GM12878 (cell line): ENCODE results near the gene OSBPL7. TPM values are rescaled to one million over a fixed set of nuclear protein-coding genes. Genes with fewer than 3 reads are reported as not detected.
A peak's percentile ranks its signal among the peaks of the same experiment; 100 is the strongest.

ENCODE experiments used
- ATAC-seq: fragments of 200-7000 bp; cut with Tn5 transposase; 3 replicates; pipeline ENCODE4 v1.9.1; 2020; ENCODE audit warnings: mild to moderate bottlenecking, moderate library complexity
- BruUV-seq: library from RNA; stranded (reverse); fragments of 400-500 nt; replicated peaks from 2 replicates; lab custom pipeline; 2021; lab: Mats Ljungman, UMichigan
- CTCF ChIA-PET: fragments of 300-600 bp; sonication (Branson Sonifier 250); formaldehyde crosslinking; extraction: SDS; loops from one replicate; lab custom pipeline; 2021; ENCODE audit warnings: inconsistent platforms; lab: Yijun Ruan, JAX
- POLR2A ChIA-PET: fragments of 350-600 bp; formaldehyde crosslinking; extraction: SDS; loops from one replicate; lab custom pipeline; 2021; ENCODE audit warnings: inconsistent platforms; lab: Charles Lee
- RAD21 ChIA-PET: fragments of 300-600 bp; sonication (Branson Sonifier 250); formaldehyde crosslinking; loops from one replicate; lab custom pipeline; 2023; ENCODE audit warnings: antibody characterized with exemption; ENCODE audit not compliant: unreplicated experiment; lab: Charles Lee
- SMC1A ChIA-PET: fragments of 300-600 bp; sonication (Branson Sonifier 250); formaldehyde crosslinking; loops from one replicate; lab custom pipeline; 2023; ENCODE audit not compliant: unreplicated experiment, uncharacterized antibody; lab: Charles Lee
- DNase-seq: peaks from one replicate; pipeline ENCODE4 v3.0.0-alpha.2; 2011; ENCODE audit warnings: low read depth, low spot score
- FAIRE-seq: peaks from 3 replicates; lab custom pipeline; 2011; peaks lifted over from hg19 to GRCh38; lab: Jason Lieb, UNC
- H2AFZ ChIP-seq: 2 replicates; pipeline ENCODE4 v1.6.0; 2011; ENCODE audit warnings: low read depth, low read length, control low read depth; ENCODE audit not compliant: control insufficient read depth
- H3K27ac ChIP-seq: 2 replicates; pipeline ENCODE4 v1.5.1; 2011; ENCODE audit warnings: control low read depth; ENCODE audit not compliant: control insufficient read depth, insufficient read depth
- H3K27me3 ChIP-seq, 2 experiments: replicated peaks in 1 of 2; 2 replicates each; pipeline versions ENCODE4 v1.6.0 to v1.6.1; 2011; ENCODE audit warnings: low read length in 1 of 2; ENCODE audit not compliant: control insufficient read depth in 2 of 2, insufficient read depth in 2 of 2
- H3K36me3 ChIP-seq, 2 experiments: 2 replicates each; pipeline ENCODE4 v1.5.1; 2011; ENCODE audit warnings: low read length in 1 of 2; ENCODE audit not compliant: control insufficient read depth in 2 of 2, insufficient read depth in 2 of 2
- H3K4me1 ChIP-seq: 2 replicates; pipeline ENCODE4 v1.6.1; 2011; ENCODE audit warnings: mild to moderate bottlenecking, low read length, moderate library complexity, mixed read lengths; ENCODE audit not compliant: control insufficient read depth, insufficient read depth
- H3K4me2 ChIP-seq: 2 replicates; pipeline ENCODE4 v1.6.0; 2011; ENCODE audit warnings: control low read depth; ENCODE audit not compliant: control insufficient read depth, insufficient read depth
- H3K4me3 ChIP-seq: fragments of 200-600 bp; sonication (generic); 2 replicates; pipeline ENCODE4 v1.5.1; 2016
- H3K79me2 ChIP-seq: 2 replicates; pipeline ENCODE4 v1.6.0; 2011; ENCODE audit warnings: low read length; ENCODE audit not compliant: control insufficient read depth, insufficient read depth
- H3K9ac ChIP-seq: 2 replicates; pipeline ENCODE4 v1.8.0; 2011; ENCODE audit warnings: low read length, control low read depth, mixed read lengths; ENCODE audit not compliant: control insufficient read depth, insufficient read depth
- H3K9me3 ChIP-seq: replicated peaks from 3 replicates; pipeline ENCODE4 v1.5.1; 2011; ENCODE audit warnings: mild to moderate bottlenecking, low read length; ENCODE audit not compliant: control insufficient read depth, insufficient read depth
- H4K20me1 ChIP-seq: 2 replicates; pipeline ENCODE4 v1.6.0; 2011; ENCODE audit not compliant: control insufficient read depth, insufficient read depth
- ATF3 ChIP-seq: IDR thresholded peaks from 2 replicates; pipeline ENCODE4 v1.6.1; 2011; ENCODE audit warnings: low read depth, mild to moderate bottlenecking, low read length, moderate library complexity, borderline replicate concordance; ENCODE audit errors: extremely low read depth
- BHLHE40 ChIP-seq, 2 experiments: fragments of 450-650 bp in 1 of 2; IDR thresholded peaks; 2 replicates each; pipeline ENCODE4 v1.6.1; 2011 to 2017; ENCODE audit warnings: low read depth in 2 of 2, borderline replicate concordance in 1 of 2, improper control_type of control experiment in 1 of 2, low read length in 1 of 2, mild to moderate bottlenecking in 1 of 2
- CHD4 ChIP-seq: fragments of 200-600 bp; sonication (generic); IDR thresholded peaks from 2 replicates; pipeline ENCODE4 v1.6.1; 2016; ENCODE audit warnings: mild to moderate bottlenecking
- EED ChIP-seq: sonication (generic); IDR thresholded peaks from 2 replicates; pipeline ENCODE4 v1.6.1; 2016; ENCODE audit warnings: antibody characterized with exemption, low read depth
- HCFC1 ChIP-seq: fragments of 150-350 bp; IDR thresholded peaks from 2 replicates; pipeline ENCODE4 v1.6.1; 2014; ENCODE audit warnings: low read length
- JUNB ChIP-seq: IDR thresholded peaks from 2 replicates; pipeline ENCODE4 v1.6.1; 2016; ENCODE audit warnings: antibody characterized with exemption, mild to moderate bottlenecking
- POLR2AphosphoS2 ChIP-seq: IDR thresholded peaks from 2 replicates; pipeline ENCODE4 v1.6.1; 2011; ENCODE audit warnings: low read depth, mild to moderate bottlenecking, low read length, improper control_type of control experiment, moderate library complexity
- SMARCA5 ChIP-seq: fragments of 450-650 bp; IDR thresholded peaks from 2 replicates; pipeline ENCODE4 v1.6.1; 2017; ENCODE audit warnings: mild to moderate bottlenecking
- SUPT20H ChIP-seq: IDR thresholded peaks from 2 replicates; pipeline ENCODE4 v1.6.1; 2011; ENCODE audit warnings: low read depth, mild to moderate bottlenecking, low read length, moderate library complexity, borderline replicate concordance; ENCODE audit not compliant: control insufficient read depth
- TCF12 ChIP-seq: IDR thresholded peaks from 2 replicates; pipeline ENCODE4 v1.6.1; 2011; ENCODE audit warnings: low read depth, mild to moderate bottlenecking, low read length
- YBX1 ChIP-seq: fragments of 450-650 bp; IDR thresholded peaks from 2 replicates; pipeline ENCODE4 v1.6.1; 2016; ENCODE audit warnings: antibody characterized with exemption
- ZNF24 ChIP-seq: fragments of 450-650 bp; IDR thresholded peaks from 2 replicates; pipeline ENCODE4 v1.6.1; 2017; ENCODE audit warnings: antibody characterized with exemption, mild to moderate bottlenecking
- ZNF274 ChIP-seq: IDR thresholded peaks from one replicate; pipeline ENCODE4 v1.8.0; 2011; ENCODE audit not compliant: insufficient read length, insufficient read depth
- ZSCAN29 ChIP-seq: fragments of 450-650 bp; IDR thresholded peaks from 2 replicates; pipeline ENCODE4 v1.6.1; 2017; ENCODE audit warnings: mild to moderate bottlenecking, moderate library complexity
- WGBS: methylation state at CpG from one replicate; pipeline ENCODE4 v1.1.6; 2016; ENCODE audit warnings: low lambda C conversion rate; ENCODE audit not compliant: insufficient replicate concordance, insufficient coverage; ENCODE audit errors: missing lambda C conversion rate; 5-methylcytosine and 5-hydroxymethylcytosine counted together
- in situ Hi-C: fragments of 300-500 bp; cut with MboI; formaldehyde crosslinking; loops from 9 replicates; pipeline ENCODE4 v1.14.3; 2018; ENCODE audit warnings: mixed read lengths
- intact Hi-C: fragments of 100-400 bp; cut with micrococcal nuclease; formaldehyde crosslinking; loops from one replicate; pipeline ENCODE4 v1.14.2; 2022; ENCODE audit not compliant: unreplicated experiment
- polyA plus RNA-seq, 11 experiments: library from polyadenylated mRNA; depleted of rRNA in 4 of 11; unstranded in 6 of 11; stranded (reverse) in 5 of 11; fragments of >200 nt; fragmentation: Nextera tagmentation in 4 of 11; fragmentation: Illumina TruSeq in 1 of 11; extraction: Ambion mirVana in 4 of 11; extraction: Trizol in 1 of 11; gene quantifications; 1 replicate in 1 of 11; 2 replicates in 10 of 11; pipeline versions ENCODE4 v1.2.1 to v1.2.3, GENCODE V29; 2011 to 2016; ENCODE audit warnings: inconsistent platforms in 2 of 11, missing spikeins in 2 of 11, low read depth in 1 of 11
- total RNA-seq, 4 experiments: library from RNA; depleted of rRNA in 3 of 4; stranded (reverse); fragments of >200 nt in 3 of 4; fragmentation: Illumina TruSeq in 1 of 4; extraction: Trizol in 1 of 4; gene quantifications; 2 replicates each; pipeline versions ENCODE4 v1.2.1 to v1.2.3, GENCODE V29; 2013 to 2021

The OSBPL7 gene
- total and polyA plus RNA-seq, 10 of the 15 experiments (the other 5 are each of a cell fraction or from before 2014, with no cell fraction given), result 0.50 to 16.1 (median 6.7) TPM

- peaks cover 5% of the 10 kb centered on the region for H3K4me1 ChIP-seq
- no peak for FAIRE-seq
- no peaks in the 10 kb centered on the region for H3K79me2 ChIP-seq
- intact Hi-C loops (no loop called here), in situ Hi-C loops (no loop called here)
- no peak within 1 kb of the TSS for H3K27ac ChIP-seq
- RAD21 ChIA-PET, result interaction anchor here (0.7 to 1.4 kb wide), 4 partner anchors 10 to 99 kb away, joined by 3 to 5 read pairs (median 4); partner anchors contain the start of gene SCRN2
- H3K4me3 ChIP-seq, result no peak within 1 kb of the TSS
- SMC1A ChIA-PET, result interaction anchor here (2.5 to 13.1 kb wide), 2 partner anchors 10 to 38 kb away, joined by 6 to 231 read pairs; partner anchors contain the start of genes SCRN2 and SP2
- peak; percentile 84 for ATAC-seq
- no TSS peak for BruUV-seq
- H2AFZ ChIP-seq, result no peak within 1 kb of the TSS
- H3K9me3 ChIP-seq, result no peaks in the 10 kb centered on the region
- TF ChIP-seq BHLHE40 (IDR thresholded peaks at IDR 0.05; ENCODE audit: borderline replicate concordance in 1 of 2, low read depth in 2 of 2, low read length in 1 of 2) (peak in 1 of 2 experiments; percentile 70; a peak in 1 of 4 replicates), ZNF24 (no peak)
- peak within 1 kb of the TSS; percentile 61; the same call in 1 of the 2 replicates for H3K4me2 ChIP-seq
- no peaks in the 10 kb centered on the region for H4K20me1 ChIP-seq
- POLR2A ChIA-PET, result no interaction called here
- DNase-seq, result no peak
- WGBS, result 20% methylated on average over 49 of the region's 71 CpGs
- CTCF ChIA-PET, result interaction anchor here (1.3 to 12.4 kb wide), 3 partner anchors 10 to 38 kb away, joined by 3 to 502 read pairs (median 3); partner anchors contain the start of genes SCRN2 and SP2
- no peaks in the 10 kb centered on the region for H3K36me3 ChIP-seq
- peaks cover 27 to 57% of the 10 kb centered on the region in 2 experiments for H3K27me3 ChIP-seq
- no peak within 1 kb of the TSS for H3K9ac ChIP-seq
Observed at GRCh38 chr17:47850692-47851573, 29.3 kb upstream of the OSBPL7 start, which contains the start of gene SP6. TSS of gene SP6 (minus strand) at chr17:47851163. CDS start at chr17:47848429, 2,734 bp downstream.

GRCh38 chr17:47850373-47850691, 28.7 kb upstream of the OSBPL7 start:
- ChIA-PET CTCF (interaction anchor here (1.3 to 12.4 kb wide), 2 partner anchors 21 to 38 kb away, joined by 3 to 502 read pairs; partner anchors contain the start of gene SP2), RAD21 (interaction anchor here (0.7 to 1.3 kb wide), 3 partner anchors 9 to 99 kb away, joined by 3 to 5 read pairs (median 4); partner anchors contain the start of gene SCRN2), POLR2A (no interaction called here), SMC1A (interaction anchor here (2.5 to 13.1 kb wide), 2 partner anchors 10 to 39 kb away, joined by 6 to 231 read pairs; partner anchors contain the start of genes SCRN2 and SP2)
- TF ChIP-seq CHD4, result no peak
- no peak for TF ChIP-seq ZNF274
- no peak for TF ChIP-seq ATF3
- no peak for TF ChIP-seq TCF12
- TF ChIP-seq SMARCA5, result no peak
- no peak for TF ChIP-seq JUNB
- no peak for TF ChIP-seq SUPT20H
- TF ChIP-seq ZSCAN29, result no peak
- no peak for TF ChIP-seq EED
- TF ChIP-seq YBX1, result no peak
- no peak for TF ChIP-seq POLR2AphosphoS2
- no peak for TF ChIP-seq HCFC1
- H3K4me2 ChIP-seq, result no peak overlapping the region
- peaks cover 28 to 53% of the 10 kb centered on the region in 2 experiments for H3K27me3 ChIP-seq
- H3K4me3 ChIP-seq, result no peak overlapping the region
- intact Hi-C loops (no loop called here), in situ Hi-C loops (no loop called here)
- ATAC-seq (no peak), FAIRE-seq (no peak), DNase-seq (no peak)
- BruUV-seq, result no TSS peak
- no peak overlapping the region for H3K27ac ChIP-seq
- no peak overlapping the region for H3K9ac ChIP-seq
- no peaks in the 10 kb centered on the region for H3K36me3 ChIP-seq
- H3K4me1 ChIP-seq, result peaks cover 5% of the 10 kb centered on the region
- no peak overlapping the region for H2AFZ ChIP-seq
- H3K79me2 ChIP-seq, result no peaks in the 10 kb centered on the region
- no peaks in the 10 kb centered on the region for H4K20me1 ChIP-seq
- H3K9me3 ChIP-seq, result no peaks in the 10 kb centered on the region
- WGBS, result 76% methylated on average over 9 of the region's 9 CpGs
